GM12878 (cell line): ENCODE results near the gene GOSR2. TPM values are rescaled to one million over a fixed set of nuclear protein-coding genes. Genes with fewer than 3 reads are reported as not detected.

Source experiments
- ATAC-seq: fragments of 200-7000 bp; cut with Tn5 transposase; 3 replicates; pipeline ENCODE4 v1.9.1; 2020; ENCODE audit warnings: mild to moderate bottlenecking, moderate library complexity
- BruUV-seq: library from RNA; stranded (reverse); fragments of 400-500 nt; replicated peaks from 2 replicates; lab custom pipeline; 2021; lab: Mats Ljungman, UMichigan
- CTCF ChIA-PET: fragments of 300-600 bp; sonication (Branson Sonifier 250); formaldehyde crosslinking; extraction: SDS; loops from one replicate; lab custom pipeline; 2021; ENCODE audit warnings: inconsistent platforms; lab: Yijun Ruan, JAX
- POLR2A ChIA-PET: fragments of 350-600 bp; formaldehyde crosslinking; extraction: SDS; loops from one replicate; lab custom pipeline; 2021; ENCODE audit warnings: inconsistent platforms; lab: Charles Lee
- RAD21 ChIA-PET: fragments of 300-600 bp; sonication (Branson Sonifier 250); formaldehyde crosslinking; loops from one replicate; lab custom pipeline; 2023; ENCODE audit warnings: antibody characterized with exemption; ENCODE audit not compliant: unreplicated experiment; lab: Charles Lee
- SMC1A ChIA-PET: fragments of 300-600 bp; sonication (Branson Sonifier 250); formaldehyde crosslinking; loops from one replicate; lab custom pipeline; 2023; ENCODE audit not compliant: unreplicated experiment, uncharacterized antibody; lab: Charles Lee
- DNase-seq: peaks from one replicate; pipeline ENCODE4 v3.0.0-alpha.2; 2011; ENCODE audit warnings: low read depth, low spot score
- FAIRE-seq: peaks from 3 replicates; lab custom pipeline; 2011; peaks lifted over from hg19 to GRCh38; lab: Jason Lieb, UNC
- H2AFZ ChIP-seq: 2 replicates; pipeline ENCODE4 v1.6.0; 2011; ENCODE audit warnings: low read depth, low read length, control low read depth; ENCODE audit not compliant: control insufficient read depth
- H3K27ac ChIP-seq: 2 replicates; pipeline ENCODE4 v1.5.1; 2011; ENCODE audit warnings: control low read depth; ENCODE audit not compliant: control insufficient read depth, insufficient read depth
- H3K27me3 ChIP-seq, 2 experiments: replicated peaks in 1 of 2; 2 replicates each; pipeline versions ENCODE4 v1.6.0 to v1.6.1; 2011; ENCODE audit warnings: low read length in 1 of 2; ENCODE audit not compliant: control insufficient read depth in 2 of 2, insufficient read depth in 2 of 2
- H3K36me3 ChIP-seq, 2 experiments: 2 replicates each; pipeline ENCODE4 v1.5.1; 2011; ENCODE audit warnings: low read length in 1 of 2; ENCODE audit not compliant: control insufficient read depth in 2 of 2, insufficient read depth in 2 of 2
- H3K4me1 ChIP-seq: 2 replicates; pipeline ENCODE4 v1.6.1; 2011; ENCODE audit warnings: mild to moderate bottlenecking, low read length, moderate library complexity, mixed read lengths; ENCODE audit not compliant: control insufficient read depth, insufficient read depth
- H3K4me2 ChIP-seq: 2 replicates; pipeline ENCODE4 v1.6.0; 2011; ENCODE audit warnings: control low read depth; ENCODE audit not compliant: control insufficient read depth, insufficient read depth
- H3K4me3 ChIP-seq: fragments of 200-600 bp; sonication (generic); 2 replicates; pipeline ENCODE4 v1.5.1; 2016
- H3K79me2 ChIP-seq: 2 replicates; pipeline ENCODE4 v1.6.0; 2011; ENCODE audit warnings: low read length; ENCODE audit not compliant: control insufficient read depth, insufficient read depth
- H3K9ac ChIP-seq: 2 replicates; pipeline ENCODE4 v1.8.0; 2011; ENCODE audit warnings: low read length, control low read depth, mixed read lengths; ENCODE audit not compliant: control insufficient read depth, insufficient read depth
- H3K9me3 ChIP-seq: replicated peaks from 3 replicates; pipeline ENCODE4 v1.5.1; 2011; ENCODE audit warnings: mild to moderate bottlenecking, low read length; ENCODE audit not compliant: control insufficient read depth, insufficient read depth
- H4K20me1 ChIP-seq: 2 replicates; pipeline ENCODE4 v1.6.0; 2011; ENCODE audit not compliant: control insufficient read depth, insufficient read depth
- ATF7 ChIP-seq: fragments of 450-650 bp; IDR thresholded peaks from 2 replicates; pipeline ENCODE4 v1.6.1; 2016; ENCODE audit warnings: low read depth, mild to moderate bottlenecking
- BACH1 ChIP-seq: fragments of 450-650 bp; IDR thresholded peaks from 2 replicates; pipeline ENCODE4 v1.6.1; 2017; ENCODE audit warnings: mild to moderate bottlenecking, borderline replicate concordance
- CHD4 ChIP-seq: fragments of 200-600 bp; sonication (generic); IDR thresholded peaks from 2 replicates; pipeline ENCODE4 v1.6.1; 2016; ENCODE audit warnings: mild to moderate bottlenecking
- EP300 ChIP-seq, 2 experiments: fragments of 150-350 bp in 1 of 2; IDR thresholded peaks; 2 replicates each; pipeline ENCODE4 v1.6.1; 2011 to 2012; ENCODE audit warnings: low read depth in 2 of 2, low read length in 2 of 2, borderline replicate concordance in 1 of 2, improper control_type of control experiment in 1 of 2, inconsistent platforms in 1 of 2; ENCODE audit not compliant: control insufficient read depth in 1 of 2
- ETV6 ChIP-seq, 2 experiments: fragments of 450-650 bp in 1 of 2; IDR thresholded peaks in 1 of 2; conservative IDR thresholded peaks in 1 of 2; 2 replicates each; pipeline ENCODE4 v1.6.1; 2014; ENCODE audit warnings: antibody characterized with exemption in 1 of 2, borderline replicate concordance in 1 of 2, low read depth in 1 of 2, mild to moderate bottlenecking in 1 of 2, moderate library complexity in 1 of 2
- GABPA ChIP-seq: IDR thresholded peaks from 2 replicates; pipeline ENCODE4 v1.6.1; 2014; ENCODE audit warnings: antibody characterized with exemption, low read depth, mild to moderate bottlenecking, inconsistent platforms
- GATAD2B ChIP-seq: fragments of 450-650 bp; conservative IDR thresholded peaks from 2 replicates; pipeline ENCODE4 v1.6.1; 2017; ENCODE audit warnings: low read depth, mild to moderate bottlenecking, moderate library complexity
- JUNB ChIP-seq: IDR thresholded peaks from 2 replicates; pipeline ENCODE4 v1.6.1; 2016; ENCODE audit warnings: antibody characterized with exemption, mild to moderate bottlenecking
- RUNX3 ChIP-seq: IDR thresholded peaks from 2 replicates; pipeline ENCODE4 v1.6.1; 2012; ENCODE audit warnings: low read length, inconsistent platforms
- WGBS: methylation state at CpG from one replicate; pipeline ENCODE4 v1.1.6; 2016; ENCODE audit warnings: low lambda C conversion rate; ENCODE audit not compliant: insufficient replicate concordance, insufficient coverage; ENCODE audit errors: missing lambda C conversion rate; 5-methylcytosine and 5-hydroxymethylcytosine counted together
- in situ Hi-C: fragments of 300-500 bp; cut with MboI; formaldehyde crosslinking; loops from 9 replicates; pipeline ENCODE4 v1.14.3; 2018; ENCODE audit warnings: mixed read lengths
- intact Hi-C: fragments of 100-400 bp; cut with micrococcal nuclease; formaldehyde crosslinking; loops from one replicate; pipeline ENCODE4 v1.14.2; 2022; ENCODE audit not compliant: unreplicated experiment
- polyA plus RNA-seq, 11 experiments: library from polyadenylated mRNA; depleted of rRNA in 4 of 11; unstranded in 6 of 11; stranded (reverse) in 5 of 11; fragments of >200 nt; fragmentation: Nextera tagmentation in 4 of 11; fragmentation: Illumina TruSeq in 1 of 11; extraction: Ambion mirVana in 4 of 11; extraction: Trizol in 1 of 11; gene quantifications; 1 replicate in 1 of 11; 2 replicates in 10 of 11; pipeline versions ENCODE4 v1.2.1 to v1.2.3, GENCODE V29; 2011 to 2016; ENCODE audit warnings: inconsistent platforms in 2 of 11, missing spikeins in 2 of 11, low read depth in 1 of 11
- total RNA-seq, 4 experiments: library from RNA; depleted of rRNA in 3 of 4; stranded (reverse); fragments of >200 nt in 3 of 4; fragmentation: Illumina TruSeq in 1 of 4; extraction: Trizol in 1 of 4; gene quantifications; 2 replicates each; pipeline versions ENCODE4 v1.2.1 to v1.2.3, GENCODE V29; 2013 to 2021
- TF ChIP-seq, protein P1 (sequence below): IDR thresholded peaks from 2 replicates; pipeline ENCODE4 v1.6.1; 2012; ENCODE audit warnings: low read length, inconsistent platforms
- TF ChIP-seq, protein P2 (sequence below): fragments of 450-650 bp; formaldehyde crosslinking; IDR thresholded peaks from 2 replicates; pipeline ENCODE4 v1.4.0; 2020; ENCODE audit warnings: mild to moderate bottlenecking, moderate library complexity
- TF ChIP-seq, protein P3 (sequence below): fragments of 450-650 bp; IDR thresholded peaks from 2 replicates; pipeline ENCODE4 v1.6.1; 2017; ENCODE audit warnings: mild to moderate bottlenecking

Gene GOSR2
- total and polyA plus RNA-seq, 10 of the 15 experiments (the other 5 are each of a cell fraction or from before 2014, with no cell fraction given) = 30.1 to 64.5 (median 47.0) TPM

DNA sequence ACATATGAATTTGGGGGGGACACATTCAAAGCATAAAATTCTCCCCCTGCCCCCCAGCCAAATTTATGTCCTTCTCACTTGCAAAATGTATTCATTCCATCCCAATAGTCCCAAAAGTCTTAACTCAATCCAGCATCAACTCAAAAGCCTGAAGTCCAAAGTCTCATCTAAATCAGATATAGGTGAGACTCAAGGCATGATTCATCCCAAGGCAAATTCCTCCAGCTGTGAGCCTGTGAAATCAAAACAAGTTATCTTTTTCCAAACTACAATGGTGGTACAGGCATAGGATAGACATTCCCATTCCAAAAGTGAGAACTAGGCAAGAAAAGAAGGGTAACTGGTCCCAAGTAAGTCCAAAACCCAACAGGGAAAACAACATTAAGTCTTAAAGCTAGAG is 5.9 kb upstream of the GOSR2 start:
- TF ChIP-seq ATF7 (no peak), JUNB (no peak), RUNX3 (no peak), CHD4 (no peak)
- TF ChIP-seq, protein P1, sequence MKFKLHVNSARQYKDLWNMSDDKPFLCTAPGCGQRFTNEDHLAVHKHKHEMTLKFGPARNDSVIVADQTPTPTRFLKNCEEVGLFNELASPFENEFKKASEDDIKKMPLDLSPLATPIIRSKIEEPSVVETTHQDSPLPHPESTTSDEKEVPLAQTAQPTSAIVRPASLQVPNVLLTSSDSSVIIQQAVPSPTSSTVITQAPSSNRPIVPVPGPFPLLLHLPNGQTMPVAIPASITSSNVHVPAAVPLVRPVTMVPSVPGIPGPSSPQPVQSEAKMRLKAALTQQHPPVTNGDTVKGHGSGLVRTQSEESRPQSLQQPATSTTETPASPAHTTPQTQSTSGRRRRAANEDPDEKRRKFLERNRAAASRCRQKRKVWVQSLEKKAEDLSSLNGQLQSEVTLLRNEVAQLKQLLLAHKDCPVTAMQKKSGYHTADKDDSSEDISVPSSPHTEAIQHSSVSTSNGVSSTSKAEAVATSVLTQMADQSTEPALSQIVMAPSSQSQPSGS = no peak
- no peak for FAIRE-seq
- ChIA-PET RAD21 (no interaction called here), CTCF (no interaction called here), SMC1A (no interaction called here), POLR2A (no interaction called here)
- in situ Hi-C loops (no loop called here), intact Hi-C loops (no loop called here)
- no TSS peak for BruUV-seq
- ATAC-seq = no peak
- Histone ChIP-seq H3K4me2 (no peak overlapping the region), H3K9me3 (no peaks in the 10 kb centered on the region), H3K9ac (no peak overlapping the region), H3K27me3 (no peaks in the 10 kb centered on the region), H4K20me1 (no peaks in the 10 kb centered on the region), H2AFZ (no peak overlapping the region), H3K36me3 (no peaks in the 10 kb centered on the region), H3K4me3 (no peak overlapping the region), H3K27ac (no peak overlapping the region), H3K79me2 (no peaks in the 10 kb centered on the region), H3K4me1 (no peaks in the 10 kb centered on the region)
- no peak for DNase-seq

DNA sequence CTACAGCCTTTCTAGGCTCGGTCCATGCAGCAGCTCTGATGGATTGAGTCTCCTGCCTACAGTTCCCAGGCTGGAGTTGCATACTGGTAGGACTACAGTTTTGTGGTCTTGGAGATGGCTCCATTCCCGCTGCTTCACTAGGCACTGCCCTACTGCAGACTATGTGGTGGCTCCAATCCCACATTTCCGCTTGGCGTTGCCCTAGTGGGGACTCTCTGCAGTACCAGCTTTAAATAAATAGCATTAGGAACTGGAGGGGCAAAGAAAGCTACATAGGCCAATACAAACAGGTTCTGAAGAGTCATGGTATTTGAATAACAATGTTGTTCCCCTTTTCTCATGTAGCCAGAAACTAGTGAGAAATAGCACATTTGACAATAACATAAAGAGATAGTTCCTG is 5.4 kb upstream of the GOSR2 start:
- intact Hi-C loops = no loop called here
- Histone ChIP-seq H3K4me3 (no peak overlapping the region), H3K4me2 (no peak overlapping the region), H3K27ac (no peak overlapping the region), H3K9me3 (no peaks in the 10 kb centered on the region), H2AFZ (no peak overlapping the region), H3K36me3 (no peaks in the 10 kb centered on the region), H3K4me1 (no peaks in the 10 kb centered on the region), H3K79me2 (peaks cover 1% of the 10 kb centered on the region; the same call in 1 of the 2 replicates), H3K9ac (no peak overlapping the region), H3K27me3 (no peaks in the 10 kb centered on the region), H4K20me1 (no peaks in the 10 kb centered on the region)
- BruUV-seq = no TSS peak
- ATAC-seq = no peak
- CTCF ChIA-PET = no interaction called here
- 29% methylated on average over 4 of the region's 4 CpGs for whole genome bisulfite sequencing
- SMC1A ChIA-PET = no interaction called here
- POLR2A ChIA-PET = no interaction called here
- in situ Hi-C loops = no loop called here
- no peak for FAIRE-seq
- DNase-seq = no peak
- RAD21 ChIA-PET = no interaction called here
- no peak for TF ChIP-seq EP300 (IDR thresholded peaks at IDR 0.05; ENCODE audit: borderline replicate concordance in 1 of 2, control insufficient read depth in 1 of 2, low read depth in 2 of 2, low read length in 2 of 2)
- TF ChIP-seq BACH1 = no peak
- no peak for TF ChIP-seq ETV6 (conservative IDR thresholded peaks at IDR 0.05 in 1 of 2, IDR thresholded peaks at IDR 0.05 in 1 of 2; ENCODE audit: borderline replicate concordance in 1 of 2, low read depth in 1 of 2)
- TF ChIP-seq GABPA = no peak
- TF ChIP-seq ATF7 = no peak
- no peak for TF ChIP-seq GATAD2B
- TF ChIP-seq, protein P2, sequence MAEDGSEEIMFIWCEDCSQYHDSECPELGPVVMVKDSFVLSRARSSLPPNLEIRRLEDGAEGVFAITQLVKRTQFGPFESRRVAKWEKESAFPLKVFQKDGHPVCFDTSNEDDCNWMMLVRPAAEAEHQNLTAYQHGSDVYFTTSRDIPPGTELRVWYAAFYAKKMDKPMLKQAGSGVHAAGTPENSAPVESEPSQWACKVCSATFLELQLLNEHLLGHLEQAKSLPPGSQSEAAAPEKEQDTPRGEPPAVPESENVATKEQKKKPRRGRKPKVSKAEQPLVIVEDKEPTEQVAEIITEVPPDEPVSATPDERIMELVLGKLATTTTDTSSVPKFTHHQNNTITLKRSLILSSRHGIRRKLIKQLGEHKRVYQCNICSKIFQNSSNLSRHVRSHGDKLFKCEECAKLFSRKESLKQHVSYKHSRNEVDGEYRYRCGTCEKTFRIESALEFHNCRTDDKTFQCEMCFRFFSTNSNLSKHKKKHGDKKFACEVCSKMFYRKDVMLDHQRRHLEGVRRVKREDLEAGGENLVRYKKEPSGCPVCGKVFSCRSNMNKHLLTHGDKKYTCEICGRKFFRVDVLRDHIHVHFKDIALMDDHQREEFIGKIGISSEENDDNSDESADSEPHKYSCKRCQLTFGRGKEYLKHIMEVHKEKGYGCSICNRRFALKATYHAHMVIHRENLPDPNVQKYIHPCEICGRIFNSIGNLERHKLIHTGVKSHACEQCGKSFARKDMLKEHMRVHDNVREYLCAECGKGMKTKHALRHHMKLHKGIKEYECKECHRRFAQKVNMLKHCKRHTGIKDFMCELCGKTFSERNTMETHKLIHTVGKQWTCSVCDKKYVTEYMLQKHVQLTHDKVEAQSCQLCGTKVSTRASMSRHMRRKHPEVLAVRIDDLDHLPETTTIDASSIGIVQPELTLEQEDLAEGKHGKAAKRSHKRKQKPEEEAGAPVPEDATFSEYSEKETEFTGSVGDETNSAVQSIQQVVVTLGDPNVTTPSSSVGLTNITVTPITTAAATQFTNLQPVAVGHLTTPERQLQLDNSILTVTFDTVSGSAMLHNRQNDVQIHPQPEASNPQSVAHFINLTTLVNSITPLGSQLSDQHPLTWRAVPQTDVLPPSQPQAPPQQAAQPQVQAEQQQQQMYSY (CRISPR knock-in tag) = no peak
- TF ChIP-seq, protein P3, sequence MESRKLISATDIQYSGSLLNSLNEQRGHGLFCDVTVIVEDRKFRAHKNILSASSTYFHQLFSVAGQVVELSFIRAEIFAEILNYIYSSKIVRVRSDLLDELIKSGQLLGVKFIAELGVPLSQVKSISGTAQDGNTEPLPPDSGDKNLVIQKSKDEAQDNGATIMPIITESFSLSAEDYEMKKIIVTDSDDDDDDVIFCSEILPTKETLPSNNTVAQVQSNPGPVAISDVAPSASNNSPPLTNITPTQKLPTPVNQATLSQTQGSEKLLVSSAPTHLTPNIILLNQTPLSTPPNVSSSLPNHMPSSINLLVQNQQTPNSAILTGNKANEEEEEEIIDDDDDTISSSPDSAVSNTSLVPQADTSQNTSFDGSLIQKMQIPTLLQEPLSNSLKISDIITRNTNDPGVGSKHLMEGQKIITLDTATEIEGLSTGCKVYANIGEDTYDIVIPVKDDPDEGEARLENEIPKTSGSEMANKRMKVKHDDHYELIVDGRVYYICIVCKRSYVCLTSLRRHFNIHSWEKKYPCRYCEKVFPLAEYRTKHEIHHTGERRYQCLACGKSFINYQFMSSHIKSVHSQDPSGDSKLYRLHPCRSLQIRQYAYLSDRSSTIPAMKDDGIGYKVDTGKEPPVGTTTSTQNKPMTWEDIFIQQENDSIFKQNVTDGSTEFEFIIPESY = no peak
